ENCODE measurements around the gene PSG4. TPM values are rescaled to one million over a fixed set of nuclear protein-coding genes. Genes with fewer than 3 reads are reported as not detected.
"Not testable (repeated sequence)": the region's sequence is repeated elsewhere in the genome, so short reads cannot be mapped to it uniquely, and the experiment has no call there.

Gene PSG4
- total RNA-seq, 1 experiment from 2014 or later: not detected

DNA sequence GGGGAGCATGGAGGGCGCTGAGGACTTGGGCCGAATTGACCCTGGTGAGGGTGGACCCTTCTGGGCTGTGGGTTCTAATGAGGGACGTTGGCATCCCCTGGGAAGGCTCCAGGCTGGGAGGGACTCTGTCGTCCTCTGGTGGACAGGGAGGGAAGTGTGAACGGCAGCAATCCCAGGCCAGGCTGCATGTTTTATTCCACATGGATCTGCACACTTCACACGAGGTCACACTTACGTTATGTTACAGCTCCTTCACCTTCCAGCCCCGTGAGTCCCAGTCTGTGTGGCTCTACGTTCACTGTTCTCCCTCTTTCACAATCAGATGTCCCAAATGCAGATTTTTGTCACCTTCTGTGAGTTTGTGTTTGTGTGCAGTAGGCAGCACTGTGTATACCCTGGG, 17.3 kb downstream of the PSG4 start:
- H4K5ac ChIP-seq (ENCODE audit: insufficient read length, low read depth, low read length); H3K4me2 ChIP-seq (ENCODE audit: insufficient read depth, insufficient read length, low read length); H4K20me1 ChIP-seq (ENCODE audit: control insufficient read depth, insufficient read depth, insufficient read length); H3K56ac ChIP-seq (ENCODE audit: insufficient read length, low read depth, low read length); H2BK15ac ChIP-seq (ENCODE audit: low read depth, low read length); H4K8ac ChIP-seq (replicated peaks; ENCODE audit: insufficient read length, low read depth, low read length); H3K4me1 ChIP-seq (ENCODE audit: insufficient read depth, low read length); H2AK5ac ChIP-seq (ENCODE audit: insufficient read length, low read length); H3K4me3 Mint-ChIP-seq; H3K79me1 ChIP-seq (ENCODE audit: insufficient read depth, low read depth, low read length, poor library complexity, severe bottlenecking); H2BK5ac ChIP-seq (ENCODE audit: insufficient read length, low read length); H3K4ac ChIP-seq (ENCODE audit: low read depth, low read length); H3K9ac ChIP-seq (ENCODE audit: extremely low read depth, insufficient read length, low read length); H3K27ac Mint-ChIP-seq; H3K27me3 ChIP-seq (ENCODE audit: insufficient read depth, low read length); H2AFZ ChIP-seq (ENCODE audit: low read length); H3T11ph ChIP-seq (ENCODE audit: low read length); H3K27ac ChIP-seq (ENCODE audit: insufficient read length, low read depth, low read length); H3K23me2 ChIP-seq (ENCODE audit: insufficient read length, low read depth, low read length, poor library complexity, severe bottlenecking); H3K23ac ChIP-seq (ENCODE audit: insufficient read length, low read depth, low read length); DNase-seq; H3K79me2 ChIP-seq (ENCODE audit: insufficient read depth, low read length); H2BK120ac ChIP-seq (ENCODE audit: low read depth, low read length, poor library complexity, severe bottlenecking); H3K27me3 Mint-ChIP-seq (ENCODE audit: low read depth); H4K91ac ChIP-seq (ENCODE audit: insufficient read length, low read depth, low read length); H3K18ac ChIP-seq (ENCODE audit: insufficient read length, low read depth, low read length); H3K14ac ChIP-seq (ENCODE audit: insufficient read depth, low read length); H2BK12ac ChIP-seq (ENCODE audit: insufficient read length, low read depth, low read length); H3K4me1 Mint-ChIP-seq; H2BK20ac ChIP-seq (ENCODE audit: low read depth, low read length, poor library complexity, severe bottlenecking): not testable (repeated sequence)
- H3K36me3 Mint-ChIP-seq (ENCODE audit: insufficient read depth in 1 of 3, low read depth in 3 of 3): peaks cover 0 to 26% (median 8%) of the 10 kb centered on the region in 3 experiments; a peak in 6 of 7 replicates
- H3K9me3 Mint-ChIP-seq: peaks cover 86 to 92% of the 10 kb centered on the region in 2 experiments
- peaks cover 19% of the 10 kb centered on the region for H3K9me3 ChIP-seq (ENCODE audit: control insufficient read depth, low read depth, low read length)
- WGBS (ENCODE audit: extremely low coverage, insufficient read length, low lambda C conversion rate): no CpG with 5 or more reads among the region's 9 CpGs

DNA sequence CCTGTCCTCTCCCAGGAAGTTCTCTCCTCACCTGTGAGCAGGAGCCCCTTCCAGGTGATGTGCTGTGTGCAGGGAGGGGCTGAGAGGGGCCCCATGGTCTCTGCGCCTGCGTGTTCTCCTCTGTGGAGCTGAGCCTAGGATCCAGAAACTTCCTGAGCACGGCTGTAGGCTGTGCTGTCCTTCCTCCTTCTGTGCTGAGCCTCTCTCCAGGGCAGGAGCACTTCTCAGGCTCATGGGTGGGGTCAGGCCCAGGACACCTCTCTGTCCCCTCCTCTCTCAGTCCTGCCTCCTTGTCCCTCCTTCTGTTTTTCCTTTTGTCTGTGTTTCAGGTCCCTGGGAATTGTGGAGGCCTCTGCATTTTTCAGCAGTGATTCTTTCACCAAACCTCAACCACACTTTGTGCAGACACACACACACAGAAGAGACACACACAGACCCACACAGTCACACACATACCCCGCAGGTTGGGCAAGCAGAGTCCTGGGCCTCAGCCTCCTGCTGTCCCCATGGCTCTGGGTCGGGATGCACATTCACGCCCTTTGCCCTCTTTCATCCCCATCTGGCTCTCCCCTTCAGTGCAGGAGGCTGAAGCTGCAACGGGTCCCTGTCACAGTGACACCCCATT, 19.0 kb downstream of the PSG4 start, which contains the start of gene PSG5:
Gene PSG5 (minus strand): TSS at position 226 of the 625 bp plus-strand sequence. CDS start 131 bp downstream, at position 95.
- H3K9me3 Mint-ChIP-seq: peaks cover 92 to 97% of the 10 kb centered on the region in 2 experiments
- H2BK20ac ChIP-seq (ENCODE audit: low read depth, low read length, poor library complexity, severe bottlenecking); H3K9ac ChIP-seq (ENCODE audit: extremely low read depth, insufficient read length, low read length); H2BK120ac ChIP-seq (ENCODE audit: low read depth, low read length, poor library complexity, severe bottlenecking); H3K14ac ChIP-seq (ENCODE audit: insufficient read depth, low read length); H3K27ac ChIP-seq (ENCODE audit: insufficient read length, low read depth, low read length); H3K4me1 ChIP-seq (ENCODE audit: insufficient read depth, low read length); H2BK12ac ChIP-seq (ENCODE audit: insufficient read length, low read depth, low read length); H2BK5ac ChIP-seq (ENCODE audit: insufficient read length, low read length); H4K5ac ChIP-seq (ENCODE audit: insufficient read length, low read depth, low read length); H3K4me2 ChIP-seq (ENCODE audit: insufficient read depth, insufficient read length, low read length); H2AK5ac ChIP-seq (ENCODE audit: insufficient read length, low read length); H3K79me1 ChIP-seq (ENCODE audit: insufficient read depth, low read depth, low read length, poor library complexity, severe bottlenecking); H4K91ac ChIP-seq (ENCODE audit: insufficient read length, low read depth, low read length); H3K4me3 Mint-ChIP-seq; H3K56ac ChIP-seq (ENCODE audit: insufficient read length, low read depth, low read length); H2BK15ac ChIP-seq (ENCODE audit: low read depth, low read length); DNase-seq; H3K27me3 ChIP-seq (ENCODE audit: insufficient read depth, low read length); H3K23ac ChIP-seq (ENCODE audit: insufficient read length, low read depth, low read length); H3K4me1 Mint-ChIP-seq; H3K27me3 Mint-ChIP-seq (ENCODE audit: low read depth); H4K8ac ChIP-seq (replicated peaks; ENCODE audit: insufficient read length, low read depth, low read length); H4K20me1 ChIP-seq (ENCODE audit: control insufficient read depth, insufficient read depth, insufficient read length); H2AFZ ChIP-seq (ENCODE audit: low read length); H3T11ph ChIP-seq (ENCODE audit: low read length); H3K27ac Mint-ChIP-seq; H3K23me2 ChIP-seq (ENCODE audit: insufficient read length, low read depth, low read length, poor library complexity, severe bottlenecking); H3K4ac ChIP-seq (ENCODE audit: low read depth, low read length); H3K18ac ChIP-seq (ENCODE audit: insufficient read length, low read depth, low read length); H3K79me2 ChIP-seq (ENCODE audit: insufficient read depth, low read length): not testable (repeated sequence)
- H3K36me3 Mint-ChIP-seq (ENCODE audit: insufficient read depth in 1 of 3, low read depth in 3 of 3): peaks cover 0 to 31% (median 12%) of the 10 kb centered on the region in 3 experiments
- H3K9me3 ChIP-seq (ENCODE audit: control insufficient read depth, low read depth, low read length): peaks cover 25% of the 10 kb centered on the region
- no CpG with 5 or more reads among the region's 7 CpGs for WGBS (ENCODE audit: extremely low coverage, insufficient read length, low lambda C conversion rate)
